T-helper 9 cell (primary cell): ENCODE measurements around the gene PAK1.

Experiments
- DNase-seq: peaks from one replicate; pipeline ENCODE4 v3.0.0-alpha.2; 2020

Gene PAK1

DNA sequence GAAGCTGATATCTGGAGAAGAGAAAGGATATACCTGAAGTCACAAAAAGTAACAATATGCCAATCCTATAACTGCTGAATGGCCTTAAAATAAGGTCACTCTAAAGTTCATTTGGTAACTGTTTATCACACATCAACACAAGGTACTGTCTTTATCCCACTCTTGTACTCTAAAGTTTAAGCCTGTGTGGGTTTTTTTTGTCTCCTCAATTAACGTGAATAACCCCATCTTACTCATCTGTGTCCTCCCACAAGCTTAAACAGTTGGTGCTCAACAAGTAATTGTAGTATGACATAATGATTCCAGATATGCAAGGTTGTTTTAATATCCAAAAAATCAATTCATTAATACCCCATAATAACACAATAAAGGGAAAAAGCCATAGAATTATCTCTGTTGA is 42.1 kb downstream of the PAK1 start:
- no peak for DNase-seq

DNA sequence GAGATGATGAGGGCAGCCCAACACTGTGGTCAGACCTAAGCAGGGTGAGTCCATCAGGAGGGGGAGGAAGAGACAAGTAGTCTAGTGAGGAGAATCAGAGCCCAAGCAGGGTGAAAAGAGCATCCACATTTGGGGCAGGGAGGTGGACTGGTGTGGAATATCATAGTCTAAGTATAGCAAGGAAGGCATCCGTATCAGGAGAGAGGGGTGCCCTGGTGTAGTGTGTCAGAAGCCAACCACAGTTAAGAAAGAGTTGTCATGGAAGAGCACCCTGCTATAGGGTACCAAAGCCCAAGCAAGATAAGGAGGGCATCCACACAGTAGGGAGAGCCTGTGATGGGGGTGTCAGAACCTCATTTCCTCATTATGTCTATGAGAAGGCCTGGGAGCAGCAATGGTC is 45.3 kb downstream of the PAK1 start:
- no peak for DNase-seq

DNA sequence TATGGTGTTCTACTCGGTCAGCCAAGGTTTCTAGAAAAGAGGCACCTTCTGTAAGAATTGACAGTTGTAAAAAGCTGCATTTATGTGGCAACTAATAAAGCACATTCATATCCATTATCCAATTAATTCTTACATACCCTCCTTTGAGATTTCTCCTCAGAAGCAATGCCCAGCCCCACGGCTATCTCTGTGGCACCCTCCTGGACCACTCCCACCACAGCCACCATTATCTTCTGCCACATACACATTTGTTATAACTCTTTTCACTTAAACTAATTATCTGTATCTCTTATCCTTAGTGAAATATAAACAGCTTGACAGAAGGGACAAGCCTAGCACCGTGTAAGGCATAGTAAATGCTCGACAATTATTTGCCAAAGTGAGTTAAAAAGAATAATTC is 48.5 kb downstream of the PAK1 start:
- no peak for DNase-seq

DNA sequence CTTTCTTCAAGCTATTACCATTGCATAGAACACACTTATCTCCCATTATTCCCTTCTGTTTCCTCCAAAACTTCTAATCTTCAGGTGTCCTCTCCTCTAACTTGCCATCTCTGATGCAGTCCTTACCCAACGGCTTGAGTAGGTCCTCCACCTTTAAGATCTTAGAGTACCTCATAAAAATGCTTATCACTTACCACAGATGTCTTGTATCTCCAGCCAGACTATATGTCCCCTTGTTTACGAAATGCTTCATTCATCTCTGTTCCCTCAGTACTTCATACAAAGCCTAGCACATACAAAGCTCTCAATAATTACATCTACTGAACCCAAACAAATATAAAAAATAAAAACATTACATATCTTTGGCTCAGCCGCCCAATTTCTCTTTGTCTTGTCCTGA is 49.2 kb downstream of the PAK1 start:
- DNase-seq, result no peak

DNA sequence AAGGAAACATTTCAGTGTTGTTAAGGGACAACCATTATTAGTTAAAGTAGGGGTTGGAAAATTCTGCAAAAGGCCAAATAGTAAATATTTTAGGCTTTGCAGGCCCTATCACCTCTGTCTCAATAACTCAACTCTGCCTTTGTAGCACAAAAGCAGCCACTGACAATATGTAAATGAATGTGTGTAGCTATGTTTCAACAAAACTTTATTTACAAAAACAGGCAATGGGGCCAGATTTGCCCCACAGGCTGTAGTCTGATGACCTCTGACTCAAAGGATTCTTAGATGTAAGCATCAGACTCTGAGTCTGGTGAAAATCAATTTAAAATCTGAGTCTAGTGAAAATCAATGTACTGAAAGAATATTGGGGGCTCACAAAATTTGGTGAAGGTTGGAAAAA is 50.3 kb downstream of the PAK1 start:
- DNase-seq, result no peak

DNA sequence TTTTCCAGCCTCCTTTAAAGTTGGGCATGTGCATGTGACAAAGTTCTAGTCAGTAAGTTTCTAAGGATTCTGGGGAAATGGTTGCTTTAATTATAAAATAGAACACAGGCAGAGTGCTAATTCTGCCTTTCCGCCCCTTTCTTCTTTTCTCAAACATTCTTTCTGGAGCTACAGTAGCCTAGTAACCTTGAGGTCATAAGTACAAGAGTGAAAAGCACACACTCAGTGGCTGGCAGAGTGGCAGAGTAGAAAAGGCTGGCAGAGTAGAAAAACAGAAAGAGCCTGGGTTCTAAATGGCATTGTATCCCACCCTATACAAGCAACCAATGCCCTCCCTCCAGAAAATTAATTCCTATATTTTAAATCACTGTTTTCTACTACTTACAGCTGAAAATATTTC is 51.2 kb downstream of the PAK1 start:
- no peak for DNase-seq

DNA sequence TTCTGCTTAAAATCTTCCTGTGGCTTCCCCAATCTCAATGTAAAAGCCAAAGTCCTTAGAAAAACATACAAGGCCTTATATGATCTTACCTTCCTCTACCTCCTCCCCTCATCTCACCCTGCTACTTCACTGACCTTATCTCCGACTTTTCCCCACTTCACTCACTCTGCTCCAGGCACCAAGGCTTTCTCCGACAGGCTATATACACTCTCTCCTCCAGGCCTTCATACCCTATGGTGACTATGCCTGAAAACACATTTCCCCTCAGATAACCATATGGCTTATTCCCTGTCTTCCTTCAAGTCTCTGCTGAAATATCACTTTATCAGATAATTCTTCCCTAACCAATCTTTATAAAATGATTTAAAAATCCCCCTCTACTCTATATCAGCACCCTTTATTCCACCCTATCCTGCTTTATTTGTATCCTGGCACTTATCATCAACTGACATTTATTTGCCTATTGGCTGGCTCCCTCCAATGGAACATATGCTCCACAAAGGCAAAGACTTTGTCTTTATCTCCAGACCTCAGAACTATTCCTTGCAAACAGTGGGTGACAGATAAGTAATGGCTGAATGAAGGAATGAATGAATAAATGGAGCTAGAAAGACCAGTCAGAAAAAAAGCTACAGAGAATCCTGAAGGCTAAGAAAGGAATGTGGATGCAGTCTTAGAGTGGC is 52.7 kb downstream of the PAK1 start:
- no peak for DNase-seq

DNA sequence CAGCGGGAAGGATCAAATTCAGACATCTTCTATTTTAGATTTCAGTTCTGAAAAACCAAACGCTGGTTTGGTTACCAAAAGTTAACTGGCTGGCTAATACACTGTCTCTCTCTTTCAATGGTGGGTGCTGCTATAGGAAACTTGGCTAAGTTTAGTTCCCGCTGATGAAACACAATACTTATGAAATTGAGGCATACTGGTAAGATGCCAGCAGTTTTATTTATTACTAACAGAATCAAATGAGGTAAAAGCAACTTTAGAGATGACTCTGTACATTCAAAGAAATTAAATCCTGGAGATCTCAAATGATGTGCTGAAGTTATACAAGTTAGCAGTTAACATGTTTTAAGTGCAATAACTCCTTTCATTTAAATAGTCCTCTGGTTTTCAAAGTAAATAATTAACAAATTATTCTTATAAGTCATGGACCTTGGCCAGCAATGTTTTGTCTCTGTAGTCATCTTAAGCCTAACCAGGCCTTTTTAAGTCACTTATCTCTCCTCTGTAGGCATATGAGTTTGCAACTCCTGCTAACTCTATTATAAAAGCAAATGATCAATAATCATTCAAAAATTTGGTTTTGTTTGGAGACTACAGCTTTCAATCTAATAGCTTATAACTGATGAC is 54.8 kb downstream of the PAK1 start:
- DNase-seq, result no peak

DNA sequence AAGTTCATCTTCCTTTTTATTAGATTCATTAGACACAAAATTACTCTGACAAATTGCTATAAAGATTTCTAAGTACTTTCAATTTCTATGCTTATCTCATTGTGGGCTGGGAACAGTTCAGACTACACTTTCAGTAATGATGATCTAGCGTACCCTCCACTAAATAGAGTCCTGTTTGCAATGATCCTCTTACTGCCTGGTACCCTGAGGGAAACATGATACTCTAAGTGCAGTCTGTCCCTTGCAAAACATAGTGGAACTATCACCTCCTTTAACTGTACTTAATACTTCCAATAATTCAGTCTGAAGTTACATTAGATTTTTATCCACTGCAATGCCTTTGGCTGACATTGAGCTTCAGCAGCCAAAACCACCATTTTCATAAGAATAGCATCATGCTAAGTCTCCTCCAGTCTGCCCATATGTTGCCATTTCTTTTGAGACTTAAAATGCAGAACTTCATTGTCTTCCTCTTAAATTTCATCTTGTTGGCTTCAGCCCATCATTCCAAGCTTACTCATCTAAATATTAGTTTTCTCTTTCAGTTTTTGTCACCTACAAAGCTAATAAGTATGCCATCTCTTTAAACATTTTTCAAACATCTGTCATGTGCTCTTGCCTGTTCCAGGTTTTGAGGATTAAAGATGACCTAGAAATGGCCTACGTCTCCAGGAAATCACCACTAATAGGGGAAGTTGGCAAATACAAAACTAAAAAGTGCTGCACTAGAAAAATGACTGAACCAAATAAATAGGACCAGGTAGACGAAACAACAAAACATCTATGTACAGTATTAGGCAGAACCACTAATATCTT is 55.5 kb downstream of the PAK1 start:
- DNase-seq, result no peak

DNA sequence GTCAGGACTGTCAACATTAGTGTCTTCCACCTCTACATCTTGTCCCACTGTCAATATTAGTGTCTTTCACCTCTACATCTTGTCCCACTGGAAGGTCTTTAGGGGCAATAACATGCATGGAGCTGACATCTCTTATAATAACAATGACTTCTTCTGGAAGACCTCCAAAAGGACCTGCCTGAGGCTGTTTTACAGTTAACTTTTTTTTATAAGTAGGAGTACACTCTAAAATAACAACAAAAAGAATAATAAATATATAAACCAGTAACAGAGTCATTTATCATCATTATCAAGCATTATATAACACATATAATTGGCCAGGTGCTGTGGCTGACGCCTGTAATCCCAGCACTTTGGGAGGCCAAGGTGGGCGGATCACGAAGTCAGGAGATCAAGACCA is 57.5 kb downstream of the PAK1 start:
- no peak for DNase-seq

DNA sequence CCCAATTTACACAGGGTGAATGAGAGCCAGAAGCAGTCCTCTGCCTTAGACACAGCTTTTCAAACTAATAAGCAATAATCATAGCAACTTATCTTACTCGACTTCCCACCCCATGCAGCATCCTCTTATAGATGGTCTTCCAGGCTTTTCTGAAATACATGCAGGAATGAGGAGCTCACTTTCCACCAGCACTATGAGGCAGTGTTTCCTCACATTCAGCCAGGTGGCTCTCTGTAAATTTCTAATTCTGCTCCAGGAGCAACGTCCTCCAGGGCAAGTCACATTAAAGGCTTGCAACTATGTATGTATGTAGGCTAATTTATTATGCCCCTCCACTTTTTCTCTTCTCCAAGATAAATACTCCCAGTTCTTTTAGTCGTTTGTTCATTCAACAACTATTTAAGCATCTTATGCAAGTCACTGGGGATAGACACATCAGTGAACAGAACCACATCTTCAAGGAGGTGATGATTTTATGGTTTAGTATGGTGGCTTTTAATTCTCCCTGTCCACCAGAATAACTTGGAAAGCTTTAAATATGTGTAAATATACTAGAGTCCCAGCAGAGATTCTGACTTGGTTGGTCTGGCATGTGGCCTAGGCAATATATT is 59.9 kb downstream of the PAK1 start:
- DNase-seq, result no peak

DNA sequence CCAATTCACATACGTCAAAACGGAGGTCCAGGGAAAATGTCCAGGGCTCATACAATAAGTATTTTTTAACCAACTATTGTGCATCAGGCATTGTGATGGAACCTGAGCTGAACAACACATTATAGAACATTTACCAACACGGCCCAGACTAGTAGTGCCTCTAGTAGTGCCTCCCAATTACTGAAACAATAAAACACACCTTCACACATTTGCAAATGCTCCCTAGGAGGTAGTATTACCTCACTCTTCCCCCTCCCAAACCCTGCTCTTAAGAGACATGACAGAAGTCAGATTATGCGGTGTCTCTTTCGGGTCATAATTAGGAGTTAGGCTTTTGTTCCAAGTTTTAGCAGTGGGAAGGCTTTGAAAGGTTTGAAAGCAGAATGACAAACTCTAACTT is 61.1 kb downstream of the PAK1 start:
- DNase-seq, result no peak

DNA sequence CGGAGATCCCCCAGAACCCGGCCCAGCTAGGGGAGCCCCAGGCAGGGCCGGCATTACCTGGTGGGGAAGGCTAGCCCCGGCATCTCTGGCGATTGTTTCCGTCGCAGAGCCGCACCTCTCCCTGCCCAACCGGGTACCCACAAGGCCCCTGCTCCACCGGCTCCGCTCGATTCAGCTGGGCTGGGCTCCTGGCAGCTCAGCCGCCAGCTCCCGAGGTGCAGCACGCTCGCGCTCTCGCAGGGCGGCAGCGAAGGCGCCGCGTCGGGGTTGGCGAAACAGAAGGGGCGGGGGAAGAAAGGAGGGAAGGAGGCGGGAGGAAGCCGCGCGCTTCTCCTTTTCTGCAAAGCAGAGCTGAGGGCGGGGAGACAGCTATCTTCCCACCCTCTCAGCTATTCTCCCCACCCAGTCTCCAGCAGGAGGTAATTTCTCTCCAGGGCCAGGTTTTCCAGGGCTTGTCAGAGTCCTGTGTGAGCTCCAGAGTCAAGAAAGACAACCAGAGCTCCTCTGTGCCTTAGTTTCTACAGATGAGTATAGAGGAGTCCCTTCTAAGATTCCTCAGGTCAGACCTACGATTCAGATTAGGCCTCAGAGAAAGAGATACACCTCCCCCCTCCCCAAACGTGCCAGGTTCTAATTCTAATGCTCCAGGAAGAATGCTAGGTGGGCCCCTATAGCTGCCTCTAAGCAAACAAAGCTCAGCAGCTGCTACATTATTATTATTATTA is 62.0 kb downstream of the PAK1 start:
- peak; percentile 60 for DNase-seq

DNA sequence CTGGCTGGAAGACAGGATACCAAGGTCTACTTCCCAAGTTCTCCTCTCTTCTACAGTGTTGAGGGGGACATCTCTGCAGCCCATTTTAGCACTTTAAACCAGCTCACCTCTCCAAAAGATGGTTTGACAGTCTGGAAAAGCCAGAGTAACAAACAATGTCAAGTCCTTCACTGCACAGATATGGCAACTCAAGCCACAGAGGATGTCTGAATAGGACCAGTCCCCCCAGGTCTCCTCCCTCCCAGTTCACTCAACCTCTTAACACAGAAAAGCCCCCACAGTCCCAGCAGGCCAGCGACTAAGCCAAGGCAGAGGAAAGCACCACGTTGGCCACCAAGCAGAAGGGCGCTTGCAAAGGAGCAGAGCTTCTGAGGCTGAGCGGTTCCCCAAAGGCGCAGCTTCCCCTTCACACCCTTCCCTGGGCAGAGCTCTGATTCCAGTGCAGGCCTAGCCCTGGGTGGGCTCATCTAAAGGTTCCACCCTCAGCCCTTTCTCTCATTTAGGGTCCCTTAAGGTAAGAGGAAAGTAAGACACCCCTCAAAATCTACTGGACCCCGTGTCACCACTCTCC is 62.7 kb downstream of the PAK1 start:
- DNase-seq, result peak; percentile 7

DNA sequence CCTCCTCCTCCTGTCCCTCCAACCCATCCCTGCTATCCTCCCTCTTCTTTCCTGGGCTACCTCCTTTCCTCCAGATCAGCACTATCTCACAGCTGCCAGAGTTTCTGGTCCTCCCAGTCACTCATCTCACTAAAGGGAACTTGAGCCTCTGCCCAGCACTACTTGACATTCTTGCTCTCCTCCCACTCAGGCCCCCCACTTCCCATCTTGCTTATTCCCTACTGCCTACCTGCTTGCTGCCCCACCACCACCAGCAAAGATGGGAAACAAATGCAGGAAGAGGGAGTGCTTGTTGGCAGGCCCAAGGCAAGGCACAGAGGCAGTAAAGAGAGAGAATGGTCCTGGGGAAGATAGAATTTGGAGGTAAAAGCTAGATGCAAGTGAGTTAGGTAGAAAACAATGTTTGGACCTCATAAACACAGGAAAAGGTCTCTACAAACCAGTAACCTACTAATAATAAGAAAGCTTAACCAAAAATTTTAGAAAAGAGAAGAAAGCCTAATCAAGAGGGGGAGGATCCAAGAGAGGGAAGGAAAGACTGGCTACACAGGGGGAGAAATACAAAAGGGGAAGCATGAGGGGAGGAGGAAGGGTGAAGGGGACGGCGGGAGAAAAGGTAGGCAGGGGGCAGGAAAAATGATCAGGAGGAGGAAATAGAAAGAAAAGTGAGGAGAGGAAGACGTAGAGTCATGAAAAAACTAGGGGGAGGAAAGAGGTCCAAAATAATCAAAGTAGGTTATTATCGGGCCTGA is 63.6 kb downstream of the PAK1 start:
- no peak for DNase-seq

DNA sequence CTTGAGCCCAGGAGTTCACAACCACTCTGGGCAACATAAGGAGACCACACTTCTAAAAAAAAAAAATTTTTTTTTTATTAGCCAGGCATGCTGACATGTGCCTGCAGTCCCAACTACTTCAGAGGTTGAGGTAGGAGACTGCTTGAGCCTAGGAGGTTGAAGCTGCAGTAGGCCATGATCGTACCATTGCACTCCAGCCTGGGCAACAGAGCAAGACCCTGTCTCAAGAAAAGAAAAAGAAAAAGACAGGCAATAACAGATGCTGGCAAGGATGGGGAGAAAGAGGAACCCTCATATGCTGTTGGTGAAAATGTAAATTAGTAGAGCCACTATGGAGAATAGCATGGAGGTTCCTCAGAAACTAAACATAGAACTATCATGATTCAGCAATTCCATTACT is 64.8 kb downstream of the PAK1 start:
- DNase-seq, result no peak

DNA sequence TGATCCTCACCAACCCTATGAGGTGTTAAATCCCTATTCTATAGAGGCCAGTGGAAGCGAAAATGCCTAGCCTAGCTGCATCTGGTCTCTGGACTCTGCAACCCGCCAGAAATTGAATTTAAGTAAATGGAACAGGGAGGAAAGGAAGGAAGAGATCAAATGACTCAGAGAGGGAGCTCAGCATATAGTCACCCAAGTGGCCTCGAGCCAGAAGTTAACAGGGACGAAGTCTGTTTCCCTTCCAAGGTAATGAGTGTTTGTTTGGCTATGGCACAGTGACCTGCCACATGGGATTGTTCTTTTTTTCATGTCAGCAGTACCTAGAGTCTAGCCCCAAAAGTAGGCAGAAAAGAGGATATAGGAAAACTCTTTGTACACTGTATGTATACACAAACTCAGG is 66.3 kb downstream of the PAK1 start:
- DNase-seq, result no peak

DNA sequence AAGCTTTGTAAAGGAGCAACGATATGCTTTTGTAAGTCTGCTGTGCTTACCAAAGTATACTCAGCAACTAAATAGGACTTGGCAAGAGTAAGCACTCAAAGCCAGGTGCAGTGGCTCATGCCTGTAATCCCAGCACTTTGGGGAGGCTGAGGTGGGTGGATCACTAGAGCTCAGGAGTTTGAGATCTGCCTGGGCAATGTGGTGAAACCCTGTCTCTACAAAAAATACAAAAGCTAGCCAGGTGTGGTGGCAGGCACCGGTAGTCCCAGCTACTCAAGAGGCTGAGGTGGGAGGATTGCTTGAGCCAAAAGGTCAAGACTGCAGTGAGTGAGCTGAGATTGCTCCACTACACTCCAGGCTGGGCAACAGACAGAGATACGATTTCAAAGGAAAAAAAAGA is 67.5 kb downstream of the PAK1 start:
- DNase-seq, result no peak

DNA sequence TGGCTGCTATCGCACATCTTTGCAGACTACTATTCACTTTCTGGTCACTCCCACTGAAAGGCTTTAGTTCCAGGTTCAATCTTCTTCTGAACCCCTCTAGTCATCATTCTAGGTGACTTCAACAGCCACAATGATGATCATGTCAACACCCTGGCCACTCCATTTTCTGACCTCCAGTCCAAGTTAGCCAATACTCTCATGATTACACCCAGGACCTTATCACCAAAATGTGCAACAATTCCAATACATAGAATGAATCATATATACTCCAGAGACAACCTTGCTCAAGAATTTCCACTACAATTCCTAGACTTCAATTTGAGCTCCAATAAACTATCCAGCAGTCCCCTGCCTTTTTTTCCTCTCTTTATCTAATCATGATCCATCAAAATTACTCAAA is 70.7 kb downstream of the PAK1 start:
- DNase-seq, result no peak

DNA sequence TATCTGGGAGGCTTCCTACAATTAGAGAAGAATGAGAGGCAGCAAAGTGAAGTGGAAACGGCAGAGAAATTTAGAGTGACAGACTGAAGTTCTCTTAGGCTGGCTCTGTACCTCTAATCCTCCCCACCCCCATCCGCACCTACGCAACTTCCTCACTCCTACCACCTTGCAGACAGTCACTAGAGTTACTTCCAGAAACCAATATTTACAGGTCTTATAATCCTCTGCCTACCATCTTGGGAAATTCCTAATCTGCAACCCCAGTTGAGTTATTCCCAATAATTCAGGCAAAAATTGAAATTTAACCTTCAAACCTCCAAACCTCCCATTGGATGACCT is 71.7 kb downstream of the PAK1 start:
- DNase-seq, result no peak

DNA sequence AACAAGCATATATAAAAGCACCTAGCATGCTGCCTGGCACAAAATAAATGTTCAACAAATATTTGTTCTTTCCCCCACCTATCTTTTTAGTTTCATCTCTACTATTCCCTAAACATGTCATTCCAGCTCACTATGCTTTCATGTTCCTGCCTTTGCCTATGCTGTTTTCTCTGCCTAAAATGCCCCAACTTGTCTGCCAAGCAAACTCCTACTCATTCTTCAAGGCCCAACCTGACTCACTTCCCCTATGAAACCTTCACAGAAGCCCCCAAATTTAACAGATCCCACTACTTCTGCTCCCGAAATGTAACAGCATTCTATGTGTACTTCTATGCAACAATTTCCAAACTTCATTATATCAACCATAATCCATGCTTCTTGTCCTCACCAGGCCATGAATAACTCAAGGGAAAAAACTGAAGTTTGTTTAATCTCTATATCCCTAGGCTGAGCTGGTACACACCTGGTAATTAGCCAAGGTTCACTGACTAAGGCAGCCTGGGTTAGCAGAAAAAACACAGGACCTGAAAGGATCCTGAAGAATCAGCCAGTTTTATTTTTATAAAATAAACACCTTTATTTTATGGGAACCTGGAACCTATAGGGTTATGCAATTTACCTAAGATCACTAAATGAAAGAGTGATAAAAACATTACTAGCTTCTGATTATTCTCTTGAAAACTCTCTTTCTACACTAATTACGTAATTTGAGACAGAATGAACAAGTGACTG is 72.2 kb downstream of the PAK1 start:
- no peak for DNase-seq
